H9 (cell line): Measurements from ENCODE around the gene MAPK8. TPM values are rescaled to one million over a fixed set of nuclear protein-coding genes. Genes with fewer than 3 reads are reported as not detected.

ENCODE experiments used
- DNase-seq: peaks from one replicate; pipeline ENCODE4 v3.0.0-alpha.2; 2017
- H2AFZ ChIP-seq: one replicate; pipeline ENCODE4 v1.6.1; 2013; ENCODE audit warnings: mild to moderate bottlenecking, low read length, control low read depth, moderate library complexity
- H2AK5ac ChIP-seq: 2 replicates; pipeline ENCODE4 v1.6.1; 2013; ENCODE audit warnings: low read length, control low read depth, mixed read lengths; ENCODE audit not compliant: insufficient read length
- H2BK120ac ChIP-seq: one replicate; pipeline ENCODE4 v1.6.1; 2013; ENCODE audit warnings: low read depth, mild to moderate bottlenecking, low read length, control low read depth, inconsistent platforms; ENCODE audit not compliant: poor library complexity, severe bottlenecking
- H2BK12ac ChIP-seq: 2 replicates; pipeline ENCODE4 v1.6.1; 2013; ENCODE audit warnings: low read length, control low read depth, mixed read lengths, low read depth; ENCODE audit not compliant: insufficient read length
- H2BK15ac ChIP-seq: 2 replicates; pipeline ENCODE4 v1.6.1; 2013; ENCODE audit warnings: low read depth, low read length, control low read depth
- H2BK20ac ChIP-seq: one replicate; pipeline ENCODE4 v1.6.1; 2013; ENCODE audit warnings: low read depth, mild to moderate bottlenecking, low read length, control low read depth, inconsistent platforms; ENCODE audit not compliant: poor library complexity, severe bottlenecking
- H2BK5ac ChIP-seq: 2 replicates; pipeline ENCODE4 v1.6.1; 2013; ENCODE audit warnings: low read length, control low read depth, mixed read lengths; ENCODE audit not compliant: insufficient read length
- H3K14ac ChIP-seq: 2 replicates; pipeline ENCODE4 v1.6.1; 2013; ENCODE audit warnings: low read length, control low read depth; ENCODE audit not compliant: insufficient read depth
- H3K18ac ChIP-seq: 2 replicates; pipeline ENCODE4 v1.6.1; 2013; ENCODE audit warnings: low read depth, mild to moderate bottlenecking, mixed read lengths, low read length, control low read depth; ENCODE audit not compliant: insufficient read length
- H3K23ac ChIP-seq: 2 replicates; pipeline ENCODE4 v1.6.1; 2013; ENCODE audit warnings: low read length, control low read depth, mixed read lengths, low read depth; ENCODE audit not compliant: insufficient read length
- H3K23me2 ChIP-seq: 2 replicates; pipeline ENCODE4 v1.6.1; 2013; ENCODE audit warnings: low read depth, mild to moderate bottlenecking, mixed read lengths, low read length, control low read depth; ENCODE audit not compliant: insufficient read length, poor library complexity, severe bottlenecking
- H3K27ac ChIP-seq: 2 replicates; pipeline ENCODE4 v1.5.1; 2013; ENCODE audit warnings: low read length, control low read depth, mixed read lengths, low read depth; ENCODE audit not compliant: insufficient read length
- H3K27me3 ChIP-seq: 2 replicates; pipeline ENCODE4 v1.6.1; 2013; ENCODE audit warnings: low read length, control low read depth, inconsistent platforms; ENCODE audit not compliant: insufficient read depth
- H3K4ac ChIP-seq: 2 replicates; pipeline ENCODE4 v1.6.1; 2013; ENCODE audit warnings: low read depth, mild to moderate bottlenecking, control low read depth, inconsistent platforms, low read length, moderate library complexity
- H3K4me1 ChIP-seq: 2 replicates; pipeline ENCODE4 v1.6.1; 2013; ENCODE audit warnings: low read length, control low read depth, inconsistent platforms; ENCODE audit not compliant: insufficient read depth
- H3K4me2 ChIP-seq: 2 replicates; pipeline ENCODE4 v1.6.1; 2013; ENCODE audit warnings: low read length, control low read depth, mixed read lengths; ENCODE audit not compliant: insufficient read length, insufficient read depth
- H3K56ac ChIP-seq: 2 replicates; pipeline ENCODE4 v1.6.1; 2013; ENCODE audit warnings: low read depth, mild to moderate bottlenecking, mixed read lengths, low read length, control low read depth; ENCODE audit not compliant: insufficient read length
- H3K79me1 ChIP-seq: 2 replicates; pipeline ENCODE4 v1.6.1; 2013; ENCODE audit warnings: low read depth, mild to moderate bottlenecking, moderate library complexity, low read length, control low read depth, inconsistent platforms; ENCODE audit not compliant: insufficient read depth, poor library complexity, severe bottlenecking
- H3K79me2 ChIP-seq: 2 replicates; pipeline ENCODE4 v1.6.1; 2013; ENCODE audit warnings: low read length, control low read depth, inconsistent platforms; ENCODE audit not compliant: insufficient read depth
- H3K9ac ChIP-seq: 2 replicates; pipeline ENCODE4 v1.6.1; 2013; ENCODE audit warnings: low read length, control low read depth, mixed read lengths; ENCODE audit not compliant: insufficient read length; ENCODE audit errors: extremely low read depth
- H3K9me3 ChIP-seq: one replicate; pipeline ENCODE4 v1.6.1; 2013; ENCODE audit warnings: low read depth, low read length, inconsistent platforms; ENCODE audit not compliant: control insufficient read depth
- H3T11ph ChIP-seq: one replicate; pipeline ENCODE4 v1.6.1; 2013; ENCODE audit warnings: mild to moderate bottlenecking, low read length, control low read depth, inconsistent platforms
- H4K20me1 ChIP-seq: one replicate; pipeline ENCODE4 v1.6.1; 2013; ENCODE audit not compliant: control insufficient read depth, insufficient read length, insufficient read depth
- H4K5ac ChIP-seq: 2 replicates; pipeline ENCODE4 v1.6.1; 2013; ENCODE audit warnings: low read depth, mild to moderate bottlenecking, mixed read lengths, low read length, control low read depth; ENCODE audit not compliant: insufficient read length
- H4K8ac ChIP-seq: replicated peaks from 2 replicates; pipeline ENCODE4 v1.6.1; 2013; ENCODE audit warnings: low read length, control low read depth, mixed read lengths, low read depth; ENCODE audit not compliant: insufficient read length
- H4K91ac ChIP-seq: 2 replicates; pipeline ENCODE4 v1.6.1; 2013; ENCODE audit warnings: low read depth, mild to moderate bottlenecking, moderate library complexity, mixed read lengths, low read length, control low read depth; ENCODE audit not compliant: insufficient read length
- H3K27ac Mint-ChIP-seq, 3 experiments: 2 replicates in 2 of 3; 3 replicates in 1 of 3; pipeline ENCODE4 v1.8.0; 2020 to 2021; ENCODE audit warnings: mixed read lengths in 3 of 3, mild to moderate bottlenecking in 1 of 3, moderate library complexity in 1 of 3
- H3K27me3 Mint-ChIP-seq: 2 replicates; pipeline ENCODE4 v1.8.0; 2021; ENCODE audit warnings: low read depth, mild to moderate bottlenecking, moderate library complexity, mixed read lengths
- H3K36me3 Mint-ChIP-seq, 3 experiments: 2 replicates in 2 of 3; 3 replicates in 1 of 3; pipeline ENCODE4 v1.8.0; 2020 to 2021; ENCODE audit warnings: low read depth in 3 of 3, mixed read lengths in 3 of 3; ENCODE audit not compliant: insufficient read depth in 1 of 3
- H3K4me1 Mint-ChIP-seq, 2 experiments: 2 replicates each; pipeline ENCODE4 v1.8.0; 2020; ENCODE audit warnings: mixed read lengths in 2 of 2
- H3K4me3 Mint-ChIP-seq, 2 experiments: 2 replicates in 1 of 2; 3 replicates in 1 of 2; pipeline ENCODE4 v1.8.0; 2020 to 2021; ENCODE audit warnings: mild to moderate bottlenecking in 2 of 2, mixed read lengths in 2 of 2, moderate library complexity in 1 of 2
- H3K9me3 Mint-ChIP-seq, 2 experiments: 2 replicates in 1 of 2; 3 replicates in 1 of 2; pipeline ENCODE4 v1.8.0; 2020; ENCODE audit warnings: mild to moderate bottlenecking in 2 of 2, mixed read lengths in 2 of 2, moderate library complexity in 1 of 2
- CTCF ChIP-seq: fragments of 200-600 bp; sonication (generic); conservative IDR thresholded peaks from 3 replicates; pipeline ENCODE4 v1.8.0; 2021; ENCODE audit warnings: antibody characterized with exemption, mild to moderate bottlenecking
- total RNA-seq: library from RNA; stranded (reverse); gene quantifications from 2 replicates; pipeline ENCODE4 v1.2.1, GENCODE V29; 2021

Gene MAPK8
- total RNA-seq, 1 experiment from 2014 or later = 52.0 TPM

DNA sequence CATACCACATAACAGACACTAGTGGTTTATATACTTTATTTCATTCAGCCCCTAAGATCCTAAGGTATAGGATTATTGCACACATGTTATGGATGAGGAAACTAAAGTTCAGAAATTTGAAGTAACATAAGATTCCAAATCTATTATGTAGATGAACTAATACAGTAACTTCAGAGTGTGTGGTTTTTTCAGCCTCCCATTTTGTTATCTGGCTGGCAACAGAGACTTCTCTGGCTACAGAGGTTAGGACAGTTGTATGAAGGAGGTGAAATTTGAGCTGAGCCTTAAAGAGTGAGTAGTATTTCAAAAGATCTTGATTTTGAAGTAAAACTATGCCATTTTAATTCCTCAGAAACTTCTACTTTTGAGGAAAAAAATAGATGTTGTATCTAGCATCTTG, 125.4 kb downstream of the MAPK8 start:
- no peak overlapping the region for H2BK5ac ChIP-seq
- H2BK15ac ChIP-seq = no peak overlapping the region
- no peaks in the 10 kb centered on the region for H4K20me1 ChIP-seq
- no peak overlapping the region for H2AFZ ChIP-seq
- H3K14ac ChIP-seq = no peak overlapping the region
- no peak overlapping the region for H3K4me2 ChIP-seq
- no peak overlapping the region for H3K9ac ChIP-seq
- no peaks in the 10 kb centered on the region for H3K9me3 Mint-ChIP-seq
- no peak overlapping the region for H3K18ac ChIP-seq
- H2BK20ac ChIP-seq = no peak overlapping the region
- no peak overlapping the region for H4K91ac ChIP-seq
- H3K23ac ChIP-seq = no peak overlapping the region
- H2AK5ac ChIP-seq = no peak overlapping the region
- DNase-seq = no peak
- H3K4me3 Mint-ChIP-seq = no peak overlapping the region
- H4K8ac ChIP-seq = no peak overlapping the region
- TF ChIP-seq CTCF = no peak
- no peaks in the 10 kb centered on the region for H3K4me1 ChIP-seq
- no peaks in the 10 kb centered on the region for H3K23me2 ChIP-seq
- H3K27ac ChIP-seq = no peak overlapping the region
- no peaks in the 10 kb centered on the region for H3K79me2 ChIP-seq
- peak overlapping the region in 1 of 3 experiments; percentile 5; a peak in 1 of 7 replicates for H3K27ac Mint-ChIP-seq
- H2BK12ac ChIP-seq = no peak overlapping the region
- no peak overlapping the region for H3T11ph ChIP-seq
- no peak overlapping the region for H4K5ac ChIP-seq
- no peaks in the 10 kb centered on the region for H3K79me1 ChIP-seq
- H2BK120ac ChIP-seq = no peak overlapping the region
- no peak overlapping the region for H3K56ac ChIP-seq
- H3K27me3 Mint-ChIP-seq = no peaks in the 10 kb centered on the region
- H3K36me3 Mint-ChIP-seq = peaks cover 0 to 21% (median 20%) of the 10 kb centered on the region in 3 experiments; a peak in 5 of 7 replicates
- H3K4me1 Mint-ChIP-seq = no peaks in the 10 kb centered on the region
- no peaks in the 10 kb centered on the region for H3K9me3 ChIP-seq
- H3K27me3 ChIP-seq = no peaks in the 10 kb centered on the region
- no peak overlapping the region for H3K4ac ChIP-seq
